OCI-LY7 (cell line): Measurements from ENCODE around the gene NAT9. TPM values are rescaled to one million over a fixed set of nuclear protein-coding genes. Genes with fewer than 3 reads are reported as not detected.

Experiments used
- BruUV-seq: library from RNA; stranded (reverse); fragments of 400-500 nt; replicated peaks from 2 replicates; lab custom pipeline; 2021; lab: Mats Ljungman, UMichigan
- CTCF ChIA-PET: fragments of 300-600 bp; sonication (Branson Sonifier 250); formaldehyde crosslinking; loops from one replicate; lab custom pipeline; 2022; ENCODE audit warnings: antibody characterized with exemption; ENCODE audit not compliant: unreplicated experiment; lab: Charles Lee
- POLR2A ChIA-PET: fragments of 300-600 bp; sonication (Branson Sonifier 250); formaldehyde crosslinking; loops from one replicate; lab custom pipeline; 2022; ENCODE audit warnings: antibody characterized with exemption; lab: Charles Lee
- DNase-seq: peaks from one replicate; pipeline ENCODE4 v3.0.0-alpha.2; 2015; ENCODE audit warnings: low spot score
- H2AFZ ChIP-seq: fragments of 200-600 bp; sonication (generic), shearing (Covaris generic); 2 replicates; pipeline ENCODE4 v1.6.1; 2014; ENCODE audit warnings: mild to moderate bottlenecking, antibody characterized with exemption, low read length, moderate library complexity
- H3K27ac ChIP-seq: fragments of 200-600 bp; sonication (generic); 2 replicates; pipeline ENCODE4 v1.5.1; 2014; ENCODE audit warnings: mixed run types, low read depth, mild to moderate bottlenecking, moderate library complexity, low read length, inconsistent platforms; ENCODE audit not compliant: poor library complexity, severe bottlenecking
- H3K36me3 ChIP-seq: fragments of 200-600 bp; sonication (generic); 2 replicates; pipeline ENCODE4 v1.6.1; 2014; ENCODE audit warnings: mild to moderate bottlenecking, antibody characterized with exemption, low read length, moderate library complexity, mixed read lengths; ENCODE audit not compliant: insufficient read depth
- H3K4me1 ChIP-seq: fragments of 200-600 bp; sonication (generic); 2 replicates; pipeline ENCODE4 v1.5.1; 2014; ENCODE audit warnings: mild to moderate bottlenecking, low read length; ENCODE audit not compliant: insufficient read depth, poor library complexity, severe bottlenecking
- H3K4me2 ChIP-seq: fragments of 200-600 bp; sonication (generic); 2 replicates; pipeline ENCODE4 v1.6.1; 2014; ENCODE audit warnings: mild to moderate bottlenecking, low read length
- H3K4me3 ChIP-seq: fragments of 200-600 bp; sonication (generic); 2 replicates; pipeline ENCODE4 v1.5.1; 2014; ENCODE audit warnings: mild to moderate bottlenecking, low read depth, low read length; ENCODE audit not compliant: poor library complexity, severe bottlenecking
- H3K79me2 ChIP-seq: fragments of 200-600 bp; sonication (generic); 2 replicates; pipeline ENCODE4 v1.6.1; 2016; ENCODE audit warnings: low read depth, mild to moderate bottlenecking, low read length, moderate library complexity, mixed read lengths; ENCODE audit not compliant: insufficient read depth
- H3K9me2 ChIP-seq: fragments of 200-600 bp; sonication (generic); 2 replicates; pipeline ENCODE4 v1.6.1; 2016; ENCODE audit warnings: mild to moderate bottlenecking, low read length, mixed read lengths; ENCODE audit not compliant: insufficient read depth
- H3K9me3 ChIP-seq: fragments of 200-600 bp; sonication (generic); 2 replicates; pipeline ENCODE4 v1.6.1; 2014; ENCODE audit warnings: mild to moderate bottlenecking, mixed run types, low read length, mixed read lengths
- H4K20me1 ChIP-seq: fragments of 200-600 bp; sonication (generic); 2 replicates; pipeline ENCODE4 v1.6.1; 2014; ENCODE audit warnings: mild to moderate bottlenecking, antibody characterized with exemption, low read length, moderate library complexity, mixed read lengths; ENCODE audit not compliant: insufficient read depth
- CTCF ChIP-seq: fragments of 200-600 bp; sonication (generic); conservative IDR thresholded peaks from 2 replicates; pipeline ENCODE4 v1.5.1; 2014; ENCODE audit warnings: mild to moderate bottlenecking, antibody characterized with exemption, low read length, moderate library complexity, mixed read lengths
- EZH2phosphoT487 ChIP-seq: fragments of 200-600 bp; sonication (generic); IDR thresholded peaks from 2 replicates; pipeline ENCODE4 v1.6.1; 2018; ENCODE audit warnings: low read depth, borderline replicate concordance, mild to moderate bottlenecking, mixed run types, antibody characterized with exemption, low read length, moderate library complexity, mixed read lengths
- intact Hi-C: fragments of 100-400 bp; cut with micrococcal nuclease; formaldehyde crosslinking; loops from one replicate; pipeline ENCODE4 v1.10.0; 2022; ENCODE audit not compliant: unreplicated experiment
- total RNA-seq, 2 experiments: library from RNA; depleted of rRNA in 1 of 2; stranded (reverse); fragments of >200 nt in 1 of 2; shearing (Covaris generic) in 1 of 2; gene quantifications; 2 replicates each; pipeline ENCODE4 v1.2.3, GENCODE V29; 2014 to 2022

NAT9 gene
- total RNA-seq, 2 experiments from 2014 or later: 77.2 to 87.9 TPM

GRCh38 chr17:74772053-74772452 is 4.1 kb downstream of the NAT9 start:
- no peak overlapping the region for H2AFZ ChIP-seq
- BruUV-seq: no TSS peak
- H4K20me1 ChIP-seq: no peaks in the 10 kb centered on the region
- no peak overlapping the region for H3K27ac ChIP-seq
- intact Hi-C loops: no loop called here
- no peak overlapping the region for H3K4me2 ChIP-seq
- H3K4me1 ChIP-seq: peaks cover 9% of the 10 kb centered on the region
- no peaks in the 10 kb centered on the region for H3K9me2 ChIP-seq
- TF ChIP-seq CTCF (no peak), EZH2phosphoT487 (no peak)
- H3K36me3 ChIP-seq: peaks cover 69% of the 10 kb centered on the region
- no peak for DNase-seq
- POLR2A ChIA-PET: no interaction called here
- H3K79me2 ChIP-seq: peaks cover 16% of the 10 kb centered on the region
- CTCF ChIA-PET: no interaction called here
- H3K9me3 ChIP-seq: no peaks in the 10 kb centered on the region
- no peak overlapping the region for H3K4me3 ChIP-seq

GRCh38 chr17:74771319-74771914 is 4.7 kb downstream of the NAT9 start:
- intact Hi-C loops: no loop called here
- TF ChIP-seq CTCF (no peak), EZH2phosphoT487 (no peak)
- Histone ChIP-seq H3K36me3 (peaks cover 70% of the 10 kb centered on the region), H3K79me2 (peaks cover 12% of the 10 kb centered on the region), H4K20me1 (no peaks in the 10 kb centered on the region), H2AFZ (no peak overlapping the region), H3K4me1 (peaks cover 6% of the 10 kb centered on the region), H3K27ac (no peak overlapping the region), H3K9me3 (no peaks in the 10 kb centered on the region), H3K4me2 (no peak overlapping the region), H3K9me2 (no peaks in the 10 kb centered on the region), H3K4me3 (no peak overlapping the region)
- POLR2A ChIA-PET: interaction anchor here (0.8 to 1.6 kb wide), 5 partner anchors 15 to 102 kb away, joined by 3 to 6 read pairs (median 4); no protein-coding TSS in a partner anchor
- DNase-seq: no peak
- BruUV-seq: TSS peak; percentile 19
- CTCF ChIA-PET: interaction anchor here (0.6 to 1.2 kb wide), 4 partner anchors 8 to 162 kb away, joined by 3 to 10 read pairs (median 6); no protein-coding TSS in a partner anchor
